VCaP (cell line): Measurements from ENCODE around the gene PRM1.

Experiments
- H3K27ac ChIP-seq: fragments of 450-650 bp; 2 replicates; pipeline ENCODE4 v1.5.1; 2017
- CTCF ChIP-seq: fragments of 450-650 bp; conservative IDR thresholded peaks from 2 replicates; pipeline ENCODE4 v1.5.1; 2017; ENCODE audit warnings: mild to moderate bottlenecking, moderate library complexity

The PRM1 gene

GRCh38 chr16:11326737-11327276, 45.7 kb upstream of the PRM1 start:
- no peak for TF ChIP-seq CTCF
- H3K27ac ChIP-seq = no peak overlapping the region

- H3K27ac ChIP-seq = no peak overlapping the region
- TF ChIP-seq CTCF = no peak
Measured at GRCh38 chr16:11326084-11326736, 45.1 kb upstream of the PRM1 start.

- no peak overlapping the region for H3K27ac ChIP-seq
- TF ChIP-seq CTCF = no peak
Measured at GRCh38 chr16:11325404-11326083, 44.4 kb upstream of the PRM1 start.

- H3K27ac ChIP-seq = no peak overlapping the region
Measured at GRCh38 chr16:11323551-11324336, 42.6 kb upstream of the PRM1 start.

GRCh38 chr16:11322823-11323222, 41.7 kb upstream of the PRM1 start:
- no peak overlapping the region for H3K27ac ChIP-seq
- TF ChIP-seq CTCF = no peak

More at GRCh38 chr16:11323551-11324336, 42.6 kb upstream of the PRM1 start:
- no peak for TF ChIP-seq CTCF

GRCh38 chr16:11321662-11322061, 40.5 kb upstream of the PRM1 start:
- no peak for TF ChIP-seq CTCF
- no peak overlapping the region for H3K27ac ChIP-seq

- no peak for TF ChIP-seq CTCF
- no peak overlapping the region for H3K27ac ChIP-seq
Measured at GRCh38 chr16:11320170-11320569, 39.0 kb upstream of the PRM1 start.
